Upper lobe of right lung (tissue), 1 donor: ENCODE data around the gene FBXW2. TPM values are rescaled to one million over a fixed set of nuclear protein-coding genes. Genes with fewer than 3 reads are reported as not detected.

Experiments used
- ATAC-seq: fragments of 200-7000 bp; cut with Tn5 transposase; one replicate; pipeline ENCODE4 v1.9.1; 2020; ENCODE audit warnings: mild to moderate bottlenecking, moderate library complexity
- DNase-seq: peaks from one replicate; pipeline ENCODE4 v3.0.0-alpha.2; 2020
- H3K27ac ChIP-seq: fragments of 200-600 bp; one replicate; pipeline ENCODE4 v1.8.0; 2022
- H3K27me3 ChIP-seq: fragments of 200-600 bp; one replicate; pipeline ENCODE4 v1.8.0; 2022; ENCODE audit warnings: mild to moderate bottlenecking
- H3K36me3 ChIP-seq: fragments of 200-600 bp; one replicate; pipeline ENCODE4 v1.8.0; 2022
- H3K4me1 ChIP-seq: fragments of 200-600 bp; one replicate; pipeline ENCODE4 v1.8.0; 2022
- H3K4me3 ChIP-seq: fragments of 200-600 bp; one replicate; pipeline ENCODE4 v1.8.0; 2022; ENCODE audit warnings: mild to moderate bottlenecking
- H3K9me3 ChIP-seq: fragments of 200-600 bp; one replicate; pipeline ENCODE4 v1.8.0; 2022
- CTCF ChIP-seq: fragments of 200-600 bp; IDR thresholded peaks from one replicate; pipeline ENCODE4 v1.8.0; 2022; ENCODE audit warnings: antibody characterized with exemption
- intact Hi-C: fragments of 100-400 bp; cut with DNase I; formaldehyde crosslinking; loops from one replicate; pipeline ENCODE4 v1.11.0; 2022
- total RNA-seq: library from RNA; stranded (reverse); fragmentation: NEBNext Ultra II Directional; extraction: Animal tissue kit (Norgen Biotek cat#: 25700); gene quantifications from one replicate; pipeline ENCODE4 v1.2.1, GENCODE V29; 2021
- donor health status: DM: no; HTN: yes; CAD: no; lungs with severe emphysema.

Gene FBXW2
- total RNA-seq, 1 donor from 2014 or later: 87.1 TPM

GRCh38 chr9:120735415-120736126, 57.6 kb downstream of the FBXW2 start:
- intact Hi-C loops: no loop called here
- DNase-seq: peak; percentile 87

DNA sequence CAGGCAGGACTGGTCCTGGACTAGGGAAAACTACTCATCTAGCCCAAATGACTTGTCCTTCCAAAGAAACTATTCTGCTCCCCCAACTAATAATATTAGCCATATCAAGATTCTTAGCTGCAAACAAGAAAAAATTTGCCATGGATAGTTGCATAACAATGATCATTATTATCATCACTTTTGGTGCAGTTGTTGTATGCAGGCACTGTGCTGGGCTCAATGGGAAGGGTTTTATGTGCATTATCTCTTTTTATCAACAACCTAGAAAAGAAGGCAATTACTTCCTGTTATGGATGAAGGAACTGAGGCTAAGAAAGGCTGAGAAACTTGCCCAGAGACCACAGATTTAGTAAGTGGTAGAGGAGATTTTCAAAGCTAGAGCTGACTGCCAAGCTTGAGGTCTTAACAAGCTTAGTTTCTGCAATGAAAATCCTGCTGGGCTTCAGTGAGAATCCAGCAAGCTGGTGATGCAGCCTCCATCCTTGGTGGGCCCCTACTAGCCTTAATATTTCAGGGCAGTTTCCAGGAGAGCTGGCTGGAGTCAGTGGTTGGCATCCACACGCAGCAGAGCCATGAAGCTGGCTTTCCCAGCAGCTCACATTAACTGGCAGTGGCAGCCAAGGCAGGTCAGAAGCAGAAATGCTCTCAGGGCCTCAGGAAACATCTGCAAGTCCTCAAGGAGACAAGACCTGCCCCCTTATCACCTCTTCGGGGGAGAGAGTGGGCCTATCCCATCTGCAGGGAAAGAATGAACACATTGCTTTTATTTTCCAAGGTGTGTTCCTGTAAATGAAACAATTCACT, 58.4 kb downstream of the FBXW2 start:
- H3K9me3 ChIP-seq: no peaks in the 10 kb centered on the region
- TF ChIP-seq CTCF: no peak
- no peaks in the 10 kb centered on the region for H3K27me3 ChIP-seq
- H3K36me3 ChIP-seq: no peaks in the 10 kb centered on the region
- H3K4me1 ChIP-seq: peaks cover 29% of the 10 kb centered on the region
- ATAC-seq (no peak), DNase-seq (no peak)
- H3K27ac ChIP-seq: peak overlapping the region; percentile 82
- no peak overlapping the region for H3K4me3 ChIP-seq
- intact Hi-C loops: no loop called here

More at GRCh38 chr9:120735415-120736126, 57.6 kb downstream of the FBXW2 start:
- H3K27ac ChIP-seq: peak overlapping the region; percentile 82
- no peak overlapping the region for H3K4me3 ChIP-seq
- no peaks in the 10 kb centered on the region for H3K27me3 ChIP-seq
- H3K36me3 ChIP-seq: no peaks in the 10 kb centered on the region
- no peaks in the 10 kb centered on the region for H3K9me3 ChIP-seq
- peaks cover 25% of the 10 kb centered on the region for H3K4me1 ChIP-seq
- TF ChIP-seq CTCF: no peak
- ATAC-seq: peak; percentile 73

GRCh38 chr9:120733190-120733589, 60.0 kb downstream of the FBXW2 start:
- no peaks in the 10 kb centered on the region for H3K27me3 ChIP-seq
- no peak for TF ChIP-seq CTCF
- DNase-seq (peak; percentile 78), ATAC-seq (peak; percentile 76)
- intact Hi-C loops: no loop called here
- H3K27ac ChIP-seq: peak overlapping the region; percentile 65
- no peaks in the 10 kb centered on the region for H3K36me3 ChIP-seq
- peaks cover 38% of the 10 kb centered on the region for H3K4me1 ChIP-seq
- H3K9me3 ChIP-seq: no peaks in the 10 kb centered on the region
- H3K4me3 ChIP-seq: no peak overlapping the region

- peak; percentile 80 for DNase-seq
- intact Hi-C loops: no loop called here
- TF ChIP-seq CTCF: no peak
- no peaks in the 10 kb centered on the region for H3K36me3 ChIP-seq
- no peaks in the 10 kb centered on the region for H3K27me3 ChIP-seq
- H3K4me1 ChIP-seq: peaks cover 38% of the 10 kb centered on the region
- H3K4me3 ChIP-seq: no peak overlapping the region
- H3K9me3 ChIP-seq: no peaks in the 10 kb centered on the region
- peak overlapping the region; percentile 56 for H3K27ac ChIP-seq
- ATAC-seq: peak; percentile 86
Measured at GRCh38 chr9:120730654-120731514, 62.3 kb downstream of the FBXW2 start.

- peak; percentile 19 for TF ChIP-seq CTCF
- H3K4me1 ChIP-seq: peaks cover 34% of the 10 kb centered on the region
- intact Hi-C loops: no loop called here
- ATAC-seq: peak; percentile 6
- no peaks in the 10 kb centered on the region for H3K36me3 ChIP-seq
- H3K4me3 ChIP-seq: no peak overlapping the region
- H3K27ac ChIP-seq: peak overlapping the region; percentile 49
- H3K27me3 ChIP-seq: no peaks in the 10 kb centered on the region
- no peaks in the 10 kb centered on the region for H3K9me3 ChIP-seq
- no peak for DNase-seq
Measured at GRCh38 chr9:120729791-120730241, 63.4 kb downstream of the FBXW2 start.
